ENCODE data around the gene ASB7.

The ASB7 gene

GRCh38 chr15:100688549-100689120, 86.2 kb downstream of the ASB7 start:
- TF ChIP-seq CTCF (IDR thresholded peaks at IDR 0.05; ENCODE audit: low read depth, low read length), result no peak
- no peak overlapping the region for H3K4me3 ChIP-seq (ENCODE audit: low read depth, low read length)

DNA sequence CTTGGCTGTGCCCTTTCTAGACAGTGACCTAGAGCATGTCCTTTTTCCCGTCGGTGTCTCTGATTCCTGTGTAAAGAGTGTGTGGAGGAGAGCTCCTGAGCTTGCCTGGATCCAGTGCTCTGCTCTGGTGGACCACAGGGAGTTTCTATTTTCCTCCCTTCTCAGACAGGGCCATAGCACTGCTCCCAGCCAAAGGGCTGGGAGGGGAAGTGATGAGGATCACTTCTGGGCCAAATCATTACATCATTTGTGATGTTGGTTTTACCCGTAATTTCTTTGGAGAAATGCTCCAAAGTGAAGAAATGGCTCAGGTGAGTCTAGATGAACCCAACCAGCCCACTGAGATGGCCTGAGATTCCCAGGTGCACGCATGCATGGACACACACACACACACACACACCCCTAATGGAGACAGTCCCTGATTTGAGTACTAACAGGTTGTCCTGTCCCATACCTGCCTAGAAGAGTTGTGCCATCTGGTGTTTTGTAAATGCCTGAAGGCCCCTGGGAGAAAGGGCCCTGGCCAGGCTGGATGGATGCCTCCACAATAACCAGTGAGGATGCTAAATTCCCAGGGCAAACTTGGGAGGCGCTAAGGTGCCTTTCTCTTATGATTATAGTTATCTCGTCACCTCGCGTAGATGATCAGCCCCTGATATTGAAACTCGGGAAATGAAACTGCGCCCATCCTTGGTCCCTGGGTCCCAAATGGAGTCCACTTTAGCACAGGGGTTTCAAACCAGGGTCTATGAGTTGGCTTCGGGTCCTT, 86.9 kb downstream of the ASB7 start:
- TF ChIP-seq CTCF (IDR thresholded peaks at IDR 0.05; ENCODE audit: low read depth, low read length), result no peak
- no peak overlapping the region for H3K4me3 ChIP-seq (ENCODE audit: low read depth, low read length)

GRCh38 chr15:100690032-100690794, 87.8 kb downstream of the ASB7 start:
- no peak overlapping the region for H3K4me3 ChIP-seq (ENCODE audit: low read depth, low read length)
- no peak for TF ChIP-seq CTCF (IDR thresholded peaks at IDR 0.05; ENCODE audit: low read depth, low read length)

- H3K4me3 ChIP-seq (ENCODE audit: low read depth, low read length), result no peak overlapping the region
- no peak for TF ChIP-seq CTCF (IDR thresholded peaks at IDR 0.05; ENCODE audit: low read depth, low read length)
These were observed 88.4 kb downstream of the ASB7 start for GRCh38 chr15:100690795-100691158.

GRCh38 chr15:100691321-100691720, 88.9 kb downstream of the ASB7 start:
- no peak overlapping the region for H3K4me3 ChIP-seq (ENCODE audit: low read depth, low read length)
- TF ChIP-seq CTCF (IDR thresholded peaks at IDR 0.05; ENCODE audit: low read depth, low read length), result no peak

DNA sequence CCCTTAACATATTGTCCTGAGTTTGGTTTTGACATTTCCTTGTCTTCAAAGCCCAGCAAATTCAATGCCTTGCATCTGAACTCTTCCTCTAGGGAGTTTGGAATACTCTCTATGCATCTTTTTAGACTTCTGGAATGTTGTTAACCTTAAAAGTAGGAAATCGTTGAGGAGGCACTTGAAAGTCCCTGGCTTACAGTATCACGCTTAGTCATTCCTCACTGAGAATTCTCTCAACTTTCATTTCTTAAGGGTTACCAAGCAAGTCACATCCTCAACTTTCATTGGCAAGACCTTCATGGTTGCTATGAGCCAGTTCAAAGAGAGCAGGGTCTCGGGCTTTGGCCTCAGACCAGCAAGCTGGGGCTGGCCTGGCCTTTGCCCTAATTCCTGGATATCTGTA, 89.9 kb downstream of the ASB7 start:
- no peak for TF ChIP-seq CTCF (IDR thresholded peaks at IDR 0.05; ENCODE audit: low read depth, low read length)
- H3K4me3 ChIP-seq (ENCODE audit: low read depth, low read length), result no peak overlapping the region

DNA sequence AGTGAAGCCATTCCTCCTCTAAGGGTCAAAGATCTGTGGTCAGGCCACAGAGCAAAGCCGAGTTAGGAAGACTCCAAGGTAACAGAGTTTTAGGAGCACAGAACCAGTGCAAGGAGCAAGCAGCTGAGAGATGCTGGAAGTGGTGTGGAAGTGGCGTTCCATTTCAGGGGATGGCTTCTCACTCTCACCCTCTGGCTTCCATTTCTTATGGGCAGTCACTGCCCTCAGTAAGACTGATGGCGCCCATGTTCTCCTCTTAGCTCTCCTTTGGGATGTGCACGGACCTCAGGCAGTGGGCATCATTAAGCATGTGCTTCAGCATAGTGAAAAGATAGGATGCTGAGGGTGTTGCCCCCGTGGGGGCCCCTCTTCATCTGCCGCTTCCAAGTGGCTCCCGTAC, 90.3 kb downstream of the ASB7 start:
- no peak overlapping the region for H3K4me3 ChIP-seq (ENCODE audit: low read depth, low read length)
- no peak for TF ChIP-seq CTCF (IDR thresholded peaks at IDR 0.05; ENCODE audit: low read depth, low read length)

Data from WI38 (cell line).